ENCODE measurements around the gene COL20A1.

COL20A1 gene

DNA sequence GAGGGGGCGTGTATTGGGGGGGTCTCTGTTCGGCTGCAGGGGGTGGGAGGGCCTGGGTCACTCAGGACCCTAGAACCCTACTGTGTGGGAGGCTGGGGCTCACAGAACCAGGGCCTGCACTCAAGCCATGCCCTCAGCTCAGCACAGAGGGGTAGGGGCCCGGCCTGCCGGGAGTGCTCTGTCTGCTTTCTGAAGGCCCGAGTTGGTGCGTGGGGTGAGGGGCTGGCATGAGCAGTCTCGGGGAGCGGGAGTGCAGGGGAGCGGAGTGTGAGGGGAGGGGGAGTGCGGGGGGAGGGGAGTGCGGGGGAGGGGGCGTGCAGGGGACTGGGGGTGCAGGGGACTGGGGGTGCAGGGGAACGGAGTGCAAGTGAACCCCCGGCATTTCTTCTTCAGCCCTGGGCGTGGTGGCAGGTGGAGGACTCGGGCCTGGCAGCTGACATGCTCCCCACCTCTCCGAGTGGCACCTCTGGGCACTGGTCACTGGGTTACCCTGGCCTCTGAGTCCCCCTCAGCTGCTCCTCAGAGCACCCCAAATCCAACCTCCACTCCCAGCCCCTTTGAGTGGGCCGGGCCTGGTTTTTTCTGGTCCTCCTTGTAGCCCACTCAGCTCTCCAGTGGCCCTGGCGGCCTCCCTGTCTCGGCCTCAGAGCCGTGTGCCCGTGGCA is 1.0 kb downstream of the COL20A1 start:
- TF ChIP-seq, protein P1, sequence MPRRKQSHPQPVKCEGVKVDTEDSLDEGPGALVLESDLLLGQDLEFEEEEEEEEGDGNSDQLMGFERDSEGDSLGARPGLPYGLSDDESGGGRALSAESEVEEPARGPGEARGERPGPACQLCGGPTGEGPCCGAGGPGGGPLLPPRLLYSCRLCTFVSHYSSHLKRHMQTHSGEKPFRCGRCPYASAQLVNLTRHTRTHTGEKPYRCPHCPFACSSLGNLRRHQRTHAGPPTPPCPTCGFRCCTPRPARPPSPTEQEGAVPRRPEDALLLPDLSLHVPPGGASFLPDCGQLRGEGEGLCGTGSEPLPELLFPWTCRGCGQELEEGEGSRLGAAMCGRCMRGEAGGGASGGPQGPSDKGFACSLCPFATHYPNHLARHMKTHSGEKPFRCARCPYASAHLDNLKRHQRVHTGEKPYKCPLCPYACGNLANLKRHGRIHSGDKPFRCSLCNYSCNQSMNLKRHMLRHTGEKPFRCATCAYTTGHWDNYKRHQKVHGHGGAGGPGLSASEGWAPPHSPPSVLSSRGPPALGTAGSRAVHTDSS (tag by site-specific recombination; IDR thresholded peaks at IDR 0.05): no peak
- TF ChIP-seq TRIM28 (IDR thresholded peaks at IDR 0.05; ENCODE audit: borderline replicate concordance, low read length) (no peak), ZNF530 (tag by site-specific recombination; IDR thresholded peaks at IDR 0.05; ENCODE audit: low read depth) (no peak), ZBTB20 (tag by site-specific recombination; IDR thresholded peaks at IDR 0.05) (no peak), SETDB1 (IDR thresholded peaks at IDR 0.05; ENCODE audit: insufficient read length, low read length) (no peak), ZNF585B (tag by site-specific recombination; IDR thresholded peaks at IDR 0.05) (no peak)
- Histone ChIP-seq H3K4me1 (ENCODE audit: control insufficient read depth, insufficient read depth, low read length) (no peaks in the 10 kb centered on the region), H3K27ac (ENCODE audit: extremely low read depth, low read depth, low read length) (no peak overlapping the region), H3K36me3 (ENCODE audit: control insufficient read depth in 2 of 2, insufficient read depth in 1 of 2, low read length in 2 of 2) (peaks cover 0 to 6% of the 10 kb centered on the region in 2 experiments; a peak in 1 of 3 replicates), H3K9me3 (ENCODE audit: control insufficient read depth, insufficient read depth, low read depth, low read length) (no peaks in the 10 kb centered on the region), H3K4me3 (ENCODE audit: low read depth, low read length) (no peak overlapping the region)
- POLR2A ChIA-PET: interaction anchor here (0.6 to 0.7 kb wide), 2 partner anchors 231 to 879 kb away, joined by 3 to 4 read pairs; no protein-coding TSS in a partner anchor
- CTCF ChIA-PET: interaction anchor here (2.1 to 7.4 kb wide), 2 partner anchors 16 to 69 kb away, joined by 8 to 85 read pairs; no protein-coding TSS in a partner anchor

DNA sequence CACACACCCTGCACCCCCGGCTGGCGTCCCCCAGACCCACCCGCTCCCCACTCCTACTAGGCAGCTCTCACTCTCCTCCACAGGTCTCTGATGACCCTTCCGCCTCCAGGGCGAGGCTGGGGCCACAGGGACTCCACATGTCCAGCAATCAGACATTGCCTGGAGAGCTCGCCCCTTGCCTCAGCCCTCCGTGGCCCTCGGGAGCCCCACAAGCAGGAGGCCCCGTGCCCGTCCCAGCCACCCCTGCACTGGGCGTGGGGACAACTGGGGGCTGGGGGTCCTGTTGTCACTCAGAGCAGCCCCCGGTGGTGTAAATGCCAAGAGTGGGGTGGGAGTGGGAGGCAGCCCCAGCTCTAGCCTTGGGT is 1.5 kb downstream of the COL20A1 start:
- TF ChIP-seq ZFHX2 (tag by site-specific recombination; conservative IDR thresholded peaks at IDR 0.05) (0 out of 2 replicates have a peak, but pooled peaks have one; percentile 11), ZNF529 (tag by site-specific recombination; IDR thresholded peaks at IDR 0.05; ENCODE audit: insufficient replicate concordance) (no peak), ZNF777 (tag by site-specific recombination; IDR thresholded peaks at IDR 0.05; ENCODE audit: borderline replicate concordance) (no peak)
- ChIA-PET CTCF (interaction anchor here (0.8 to 7.4 kb wide), 4 partner anchors 15 to 87 kb away, joined by 4 to 85 read pairs (median 6); no protein-coding TSS in a partner anchor), POLR2A (interaction anchor here (0.7 kb wide), 1 partner anchor 879 kb away, joined by 3 read pairs; no protein-coding TSS in a partner anchor)
- Histone ChIP-seq H3K27ac (ENCODE audit: extremely low read depth, low read depth, low read length) (no peak overlapping the region), H3K4me3 (ENCODE audit: low read depth, low read length) (no peak overlapping the region), H3K4me1 (ENCODE audit: control insufficient read depth, insufficient read depth, low read length) (no peaks in the 10 kb centered on the region), H3K9me3 (ENCODE audit: control insufficient read depth, insufficient read depth, low read depth, low read length) (no peaks in the 10 kb centered on the region), H3K36me3 (ENCODE audit: control insufficient read depth in 2 of 2, insufficient read depth in 1 of 2, low read length in 2 of 2) (peaks cover 0 to 1% of the 10 kb centered on the region in 2 experiments; a peak in 1 of 3 replicates)

DNA sequence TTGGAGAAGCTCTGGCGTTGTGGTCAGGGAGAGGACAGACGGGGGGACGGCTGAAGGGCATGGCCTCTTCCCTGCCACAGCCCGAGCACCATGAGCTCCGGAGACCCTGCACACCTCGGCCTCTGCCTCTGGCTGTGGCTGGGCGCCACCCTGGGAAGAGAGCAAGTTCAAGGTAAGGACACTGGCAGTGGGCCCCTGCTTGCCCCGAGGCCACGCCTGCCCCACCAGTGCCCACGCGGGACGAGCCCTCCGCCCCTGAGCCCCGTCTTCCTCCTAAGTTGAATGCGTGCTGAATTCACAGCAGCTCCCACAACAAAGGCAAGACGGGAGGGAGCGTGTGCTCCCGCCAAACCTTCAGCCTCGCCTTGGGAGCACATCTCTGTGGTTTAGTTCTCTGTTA is 2.0 kb downstream of the COL20A1 start:
- CTCF ChIA-PET: interaction anchor here (0.7 to 7.4 kb wide), 4 partner anchors 13 to 86 kb away, joined by 3 to 85 read pairs (median 4); no protein-coding TSS in a partner anchor

DNA sequence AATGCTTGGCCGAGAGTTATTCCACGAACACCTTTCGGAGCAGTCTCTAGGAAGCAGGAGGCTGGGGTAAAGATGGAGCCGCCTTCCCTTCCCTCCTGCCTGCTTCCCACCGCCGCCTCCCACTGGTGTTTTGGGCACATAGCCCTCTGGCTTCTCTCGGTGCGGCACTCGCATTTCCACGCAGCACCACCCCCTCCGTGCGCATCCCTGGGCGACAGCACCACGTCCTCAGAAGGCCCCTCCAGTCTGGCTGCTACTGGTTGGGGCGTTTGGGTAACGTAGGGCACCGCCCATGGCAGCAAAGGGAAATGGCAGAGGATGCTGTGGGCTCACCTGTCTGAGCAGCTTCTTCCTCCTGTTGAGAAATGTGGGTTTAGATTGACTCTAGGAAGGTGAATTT is 2.4 kb downstream of the COL20A1 start:
- Histone ChIP-seq H3K9me3 (ENCODE audit: control insufficient read depth, insufficient read depth, low read depth, low read length) (no peaks in the 10 kb centered on the region), H3K4me3 (ENCODE audit: low read depth, low read length) (no peak overlapping the region), H3K27ac (ENCODE audit: extremely low read depth, low read depth, low read length) (no peak overlapping the region), H3K4me1 (ENCODE audit: control insufficient read depth, insufficient read depth, low read length) (no peaks in the 10 kb centered on the region), H3K36me3 (ENCODE audit: control insufficient read depth in 2 of 2, insufficient read depth in 1 of 2, low read length in 2 of 2) (no peaks in the 10 kb centered on the region)
- TF ChIP-seq ZNF600 (tag by site-specific recombination; IDR thresholded peaks at IDR 0.05) (0 out of 2 replicates have a peak, but pooled peaks have one; percentile 12), ZSCAN30 (tag by site-specific recombination; IDR thresholded peaks at IDR 0.05) (no peak)
- TF ChIP-seq, protein P2, sequence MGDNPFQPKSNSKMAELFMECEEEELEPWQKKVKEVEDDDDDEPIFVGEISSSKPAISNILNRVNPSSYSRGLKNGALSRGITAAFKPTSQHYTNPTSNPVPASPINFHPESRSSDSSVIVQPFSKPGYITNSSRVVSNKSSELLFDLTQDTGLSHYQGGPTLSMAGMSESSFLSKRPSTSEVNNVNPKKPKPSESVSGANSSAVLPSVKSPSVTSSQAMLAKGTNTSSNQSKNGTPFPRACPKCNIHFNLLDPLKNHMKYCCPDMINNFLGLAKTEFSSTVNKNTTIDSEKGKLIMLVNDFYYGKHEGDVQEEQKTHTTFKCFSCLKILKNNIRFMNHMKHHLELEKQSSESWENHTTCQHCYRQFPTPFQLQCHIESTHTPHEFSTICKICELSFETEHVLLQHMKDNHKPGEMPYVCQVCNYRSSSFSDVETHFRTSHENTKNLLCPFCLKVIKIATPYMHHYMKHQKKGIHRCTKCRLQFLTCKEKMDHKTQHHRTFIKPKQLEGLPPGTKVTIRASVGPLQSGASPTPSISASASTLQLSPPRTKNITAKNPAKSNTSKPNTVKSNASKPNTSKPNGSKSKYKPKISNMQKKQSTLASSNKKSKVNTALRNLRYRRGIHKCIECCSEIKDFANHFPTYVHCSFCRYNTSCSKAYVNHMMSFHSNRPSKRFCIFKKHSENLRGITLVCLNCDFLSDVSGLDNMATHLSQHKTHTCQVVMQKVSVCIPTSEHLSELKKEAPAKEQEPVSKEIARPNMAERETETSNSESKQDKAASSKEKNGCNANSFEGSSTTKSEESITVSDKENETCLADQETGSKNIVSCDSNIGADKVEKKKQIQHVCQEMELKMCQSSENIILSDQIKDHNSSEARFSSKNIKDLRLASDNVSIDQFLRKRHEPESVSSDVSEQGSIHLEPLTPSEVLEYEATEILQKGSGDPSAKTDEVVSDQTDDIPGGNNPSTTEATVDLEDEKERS (tag by site-specific recombination; IDR thresholded peaks at IDR 0.05): no peak
- TF ChIP-seq, protein P3, sequence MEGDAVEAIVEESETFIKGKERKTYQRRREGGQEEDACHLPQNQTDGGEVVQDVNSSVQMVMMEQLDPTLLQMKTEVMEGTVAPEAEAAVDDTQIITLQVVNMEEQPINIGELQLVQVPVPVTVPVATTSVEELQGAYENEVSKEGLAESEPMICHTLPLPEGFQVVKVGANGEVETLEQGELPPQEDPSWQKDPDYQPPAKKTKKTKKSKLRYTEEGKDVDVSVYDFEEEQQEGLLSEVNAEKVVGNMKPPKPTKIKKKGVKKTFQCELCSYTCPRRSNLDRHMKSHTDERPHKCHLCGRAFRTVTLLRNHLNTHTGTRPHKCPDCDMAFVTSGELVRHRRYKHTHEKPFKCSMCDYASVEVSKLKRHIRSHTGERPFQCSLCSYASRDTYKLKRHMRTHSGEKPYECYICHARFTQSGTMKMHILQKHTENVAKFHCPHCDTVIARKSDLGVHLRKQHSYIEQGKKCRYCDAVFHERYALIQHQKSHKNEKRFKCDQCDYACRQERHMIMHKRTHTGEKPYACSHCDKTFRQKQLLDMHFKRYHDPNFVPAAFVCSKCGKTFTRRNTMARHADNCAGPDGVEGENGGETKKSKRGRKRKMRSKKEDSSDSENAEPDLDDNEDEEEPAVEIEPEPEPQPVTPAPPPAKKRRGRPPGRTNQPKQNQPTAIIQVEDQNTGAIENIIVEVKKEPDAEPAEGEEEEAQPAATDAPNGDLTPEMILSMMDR (tag by site-specific recombination; IDR thresholded peaks at IDR 0.05): peak; percentile 43; the same call in 1 of the 2 replicates
- ChIA-PET CTCF (interaction anchor here (0.7 to 7.4 kb wide), 4 partner anchors 13 to 72 kb away, joined by 3 to 85 read pairs (median 5); no protein-coding TSS in a partner anchor), POLR2A (no interaction called here)

More for the DNA sequence above, 2.0 kb downstream of the COL20A1 start:
- Histone ChIP-seq H3K27ac (ENCODE audit: extremely low read depth, low read depth, low read length) (no peak overlapping the region), H3K4me3 (ENCODE audit: low read depth, low read length) (no peak overlapping the region), H3K4me1 (ENCODE audit: control insufficient read depth, insufficient read depth, low read length) (no peaks in the 10 kb centered on the region), H3K36me3 (ENCODE audit: control insufficient read depth in 2 of 2, insufficient read depth in 1 of 2, low read length in 2 of 2) (no peaks in the 10 kb centered on the region), H3K9me3 (ENCODE audit: control insufficient read depth, insufficient read depth, low read depth, low read length) (no peaks in the 10 kb centered on the region)
- TF ChIP-seq WT1 (tag by site-specific recombination; IDR thresholded peaks at IDR 0.05): no peak
- no peak for TF ChIP-seq ZNF530 (tag by site-specific recombination; IDR thresholded peaks at IDR 0.05; ENCODE audit: low read depth)
- no peak for TF ChIP-seq ZNF404 (tag by site-specific recombination; IDR thresholded peaks at IDR 0.05)
- TF ChIP-seq ZNF311 (tag by site-specific recombination; IDR thresholded peaks at IDR 0.05; ENCODE audit: borderline replicate concordance): no peak
- no peak for TF ChIP-seq ZNF394 (tag by site-specific recombination; IDR thresholded peaks at IDR 0.05; ENCODE audit: borderline replicate concordance)
- TF ChIP-seq, protein P4, sequence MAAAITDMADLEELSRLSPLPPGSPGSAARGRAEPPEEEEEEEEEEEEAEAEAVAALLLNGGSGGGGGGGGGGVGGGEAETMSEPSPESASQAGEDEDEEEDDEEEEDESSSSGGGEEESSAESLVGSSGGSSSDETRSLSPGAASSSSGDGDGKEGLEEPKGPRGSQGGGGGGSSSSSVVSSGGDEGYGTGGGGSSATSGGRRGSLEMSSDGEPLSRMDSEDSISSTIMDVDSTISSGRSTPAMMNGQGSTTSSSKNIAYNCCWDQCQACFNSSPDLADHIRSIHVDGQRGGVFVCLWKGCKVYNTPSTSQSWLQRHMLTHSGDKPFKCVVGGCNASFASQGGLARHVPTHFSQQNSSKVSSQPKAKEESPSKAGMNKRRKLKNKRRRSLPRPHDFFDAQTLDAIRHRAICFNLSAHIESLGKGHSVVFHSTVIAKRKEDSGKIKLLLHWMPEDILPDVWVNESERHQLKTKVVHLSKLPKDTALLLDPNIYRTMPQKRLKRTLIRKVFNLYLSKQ (tag by site-specific recombination; IDR thresholded peaks at IDR 0.05; ENCODE audit: borderline replicate concordance): no peak
- no peak for TF ChIP-seq ZNF10 (tag by site-specific recombination; IDR thresholded peaks at IDR 0.05)
- POLR2A ChIA-PET: no interaction called here

Measured in HEK293 (cell line).